22Rv1 (cell line): ENCODE data around the gene NUP50.

Experiments
- CTCF ChIP-seq: fragments of 450-650 bp; IDR thresholded peaks from 2 replicates; pipeline ENCODE4 v1.5.1; 2017; ENCODE audit warnings: mild to moderate bottlenecking
- ZFX ChIP-seq: fragments of 450-650 bp; IDR thresholded peaks from 2 replicates; pipeline ENCODE4 v1.6.1; 2017; ENCODE audit warnings: antibody characterized with exemption, borderline replicate concordance

DNA sequence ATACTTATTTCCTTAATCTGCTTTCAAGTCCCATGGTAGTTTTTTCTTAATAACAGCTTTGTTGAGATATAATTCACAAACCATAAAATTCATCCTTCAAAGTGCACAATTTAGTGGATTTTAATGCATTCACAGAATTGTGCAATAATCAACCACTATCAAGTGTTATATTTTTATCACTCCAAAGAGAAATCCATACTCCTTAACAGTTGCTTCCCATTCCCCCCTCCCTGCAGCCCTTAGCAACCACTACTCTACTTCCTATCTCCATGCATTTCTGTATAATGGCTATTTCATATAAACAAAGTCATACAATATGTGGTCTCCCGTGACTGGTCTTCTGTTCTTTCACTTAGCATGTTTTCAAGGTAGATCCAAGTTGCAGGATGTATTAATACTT, 18.8 kb upstream of the NUP50 start:
- TF ChIP-seq CTCF (no peak), ZFX (no peak)
